Measurements from ENCODE around the gene NAALADL2.

DNA sequence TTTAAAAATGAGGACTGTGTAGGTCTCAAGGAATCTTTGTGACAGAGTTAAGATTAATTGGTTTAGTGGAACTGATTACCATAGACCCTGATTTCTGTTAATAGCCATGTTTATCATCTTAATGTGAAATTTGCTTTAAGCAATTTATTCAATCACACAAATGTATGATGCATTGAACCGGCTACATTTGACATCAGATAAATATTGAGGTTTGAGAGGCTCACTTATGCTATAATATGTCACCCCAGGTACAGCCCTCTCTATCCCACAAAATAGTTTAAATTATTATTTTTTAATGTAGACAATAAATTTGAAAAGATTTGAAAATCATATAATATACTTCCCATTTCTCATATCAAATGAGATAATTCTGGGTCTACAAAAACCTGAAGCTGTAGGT is 413.3 kb downstream of the NAALADL2 start:
- TF ChIP-seq, protein P1, sequence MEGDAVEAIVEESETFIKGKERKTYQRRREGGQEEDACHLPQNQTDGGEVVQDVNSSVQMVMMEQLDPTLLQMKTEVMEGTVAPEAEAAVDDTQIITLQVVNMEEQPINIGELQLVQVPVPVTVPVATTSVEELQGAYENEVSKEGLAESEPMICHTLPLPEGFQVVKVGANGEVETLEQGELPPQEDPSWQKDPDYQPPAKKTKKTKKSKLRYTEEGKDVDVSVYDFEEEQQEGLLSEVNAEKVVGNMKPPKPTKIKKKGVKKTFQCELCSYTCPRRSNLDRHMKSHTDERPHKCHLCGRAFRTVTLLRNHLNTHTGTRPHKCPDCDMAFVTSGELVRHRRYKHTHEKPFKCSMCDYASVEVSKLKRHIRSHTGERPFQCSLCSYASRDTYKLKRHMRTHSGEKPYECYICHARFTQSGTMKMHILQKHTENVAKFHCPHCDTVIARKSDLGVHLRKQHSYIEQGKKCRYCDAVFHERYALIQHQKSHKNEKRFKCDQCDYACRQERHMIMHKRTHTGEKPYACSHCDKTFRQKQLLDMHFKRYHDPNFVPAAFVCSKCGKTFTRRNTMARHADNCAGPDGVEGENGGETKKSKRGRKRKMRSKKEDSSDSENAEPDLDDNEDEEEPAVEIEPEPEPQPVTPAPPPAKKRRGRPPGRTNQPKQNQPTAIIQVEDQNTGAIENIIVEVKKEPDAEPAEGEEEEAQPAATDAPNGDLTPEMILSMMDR (IDR thresholded peaks at IDR 0.05): no peak
- TF ChIP-seq ZFX (IDR thresholded peaks at IDR 0.05; ENCODE audit: borderline replicate concordance): no peak
